ENCODE measurements around the gene RBL2.

Gene RBL2

DNA sequence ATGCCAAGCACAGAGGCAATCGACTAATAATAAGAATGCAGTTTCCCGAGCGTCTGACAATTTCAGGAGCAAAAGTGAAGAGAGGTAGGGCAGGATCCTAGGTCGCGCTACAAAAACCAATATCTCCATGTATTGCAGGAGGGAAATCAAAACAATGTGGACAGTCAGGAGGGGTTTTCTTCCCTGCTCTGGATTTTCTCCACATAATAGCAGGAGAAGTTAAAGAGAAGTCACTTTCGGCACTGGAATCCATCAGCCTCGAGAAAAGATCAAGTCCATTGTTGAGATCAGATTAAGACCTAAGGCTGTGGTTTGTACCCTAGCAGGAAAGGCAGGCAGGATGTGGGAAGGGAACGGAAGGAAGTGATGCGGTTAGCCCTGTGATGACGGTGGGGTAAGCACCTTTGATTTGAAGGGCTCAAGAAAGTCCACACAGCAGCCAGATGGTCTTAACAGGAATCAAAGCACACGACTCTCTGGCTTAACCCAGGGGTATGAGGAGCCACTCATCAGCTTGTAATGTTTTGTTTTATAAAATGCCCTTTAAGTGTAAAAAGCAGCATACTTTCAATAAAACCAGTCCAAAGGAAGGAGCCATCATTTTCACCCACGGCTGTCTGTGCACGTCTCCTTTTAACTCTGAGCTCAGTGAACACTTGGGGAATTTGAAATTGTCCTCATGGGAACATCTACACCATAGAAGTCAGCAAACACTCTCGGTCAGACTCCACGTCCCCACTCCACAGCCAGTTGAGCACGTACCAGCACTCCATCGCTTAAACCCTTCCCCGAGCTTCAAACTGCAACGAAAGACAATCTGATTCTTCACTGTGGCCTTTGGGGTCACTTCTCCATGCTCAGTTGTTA, 84.5 kb downstream of the RBL2 start:
- in situ Hi-C loops (cut with MboI; ENCODE audit: low pct_unique_long_range_greater_than_20kb, low sequenced_read_pairs, unreplicated experiment): no loop called here
- TF ChIP-seq, protein P1, sequence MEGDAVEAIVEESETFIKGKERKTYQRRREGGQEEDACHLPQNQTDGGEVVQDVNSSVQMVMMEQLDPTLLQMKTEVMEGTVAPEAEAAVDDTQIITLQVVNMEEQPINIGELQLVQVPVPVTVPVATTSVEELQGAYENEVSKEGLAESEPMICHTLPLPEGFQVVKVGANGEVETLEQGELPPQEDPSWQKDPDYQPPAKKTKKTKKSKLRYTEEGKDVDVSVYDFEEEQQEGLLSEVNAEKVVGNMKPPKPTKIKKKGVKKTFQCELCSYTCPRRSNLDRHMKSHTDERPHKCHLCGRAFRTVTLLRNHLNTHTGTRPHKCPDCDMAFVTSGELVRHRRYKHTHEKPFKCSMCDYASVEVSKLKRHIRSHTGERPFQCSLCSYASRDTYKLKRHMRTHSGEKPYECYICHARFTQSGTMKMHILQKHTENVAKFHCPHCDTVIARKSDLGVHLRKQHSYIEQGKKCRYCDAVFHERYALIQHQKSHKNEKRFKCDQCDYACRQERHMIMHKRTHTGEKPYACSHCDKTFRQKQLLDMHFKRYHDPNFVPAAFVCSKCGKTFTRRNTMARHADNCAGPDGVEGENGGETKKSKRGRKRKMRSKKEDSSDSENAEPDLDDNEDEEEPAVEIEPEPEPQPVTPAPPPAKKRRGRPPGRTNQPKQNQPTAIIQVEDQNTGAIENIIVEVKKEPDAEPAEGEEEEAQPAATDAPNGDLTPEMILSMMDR (IDR thresholded peaks at IDR 0.05; ENCODE audit: extremely low read depth, insufficient read depth, missing control alignments): no peak
- DNase-seq (ENCODE audit: low spot score): peak; percentile 76

DNA sequence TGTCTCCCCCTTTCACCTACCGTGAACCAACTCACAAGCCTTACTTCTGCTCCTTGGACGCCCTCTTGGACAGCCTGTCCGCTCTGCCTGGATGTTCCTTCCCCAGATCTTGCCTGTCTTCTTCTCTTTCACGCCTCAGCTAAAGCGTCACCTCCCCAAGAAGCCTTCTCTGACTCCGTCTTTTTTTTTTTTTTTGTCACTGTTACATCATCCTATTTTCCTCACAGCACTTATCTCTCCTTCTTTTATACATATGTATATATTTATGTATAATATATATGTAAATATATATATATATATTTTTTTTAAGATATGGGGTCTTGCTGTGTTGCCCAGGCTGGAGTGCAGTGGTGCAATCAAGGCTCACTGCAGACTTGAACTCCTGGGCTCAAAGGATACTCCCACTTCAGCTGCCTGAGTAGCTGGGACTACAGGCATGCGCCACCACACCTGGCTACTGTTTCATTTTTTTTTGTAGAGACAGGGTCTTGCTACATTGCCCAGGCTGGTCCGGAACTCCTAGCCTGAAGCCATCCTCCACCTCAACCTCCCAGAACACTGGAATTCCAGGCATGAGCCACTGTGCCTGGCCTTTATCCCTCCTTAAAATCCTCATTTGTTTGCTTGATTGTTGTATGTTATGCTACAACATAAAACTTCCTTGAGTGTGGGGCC, 85.3 kb downstream of the RBL2 start:
- no peak for DNase-seq (ENCODE audit: low spot score)
- TF ChIP-seq, protein P1 (IDR thresholded peaks at IDR 0.05; ENCODE audit: extremely low read depth, insufficient read depth, missing control alignments): no peak
- in situ Hi-C loops (cut with MboI; ENCODE audit: low pct_unique_long_range_greater_than_20kb, low sequenced_read_pairs, unreplicated experiment): no loop called here

DNA sequence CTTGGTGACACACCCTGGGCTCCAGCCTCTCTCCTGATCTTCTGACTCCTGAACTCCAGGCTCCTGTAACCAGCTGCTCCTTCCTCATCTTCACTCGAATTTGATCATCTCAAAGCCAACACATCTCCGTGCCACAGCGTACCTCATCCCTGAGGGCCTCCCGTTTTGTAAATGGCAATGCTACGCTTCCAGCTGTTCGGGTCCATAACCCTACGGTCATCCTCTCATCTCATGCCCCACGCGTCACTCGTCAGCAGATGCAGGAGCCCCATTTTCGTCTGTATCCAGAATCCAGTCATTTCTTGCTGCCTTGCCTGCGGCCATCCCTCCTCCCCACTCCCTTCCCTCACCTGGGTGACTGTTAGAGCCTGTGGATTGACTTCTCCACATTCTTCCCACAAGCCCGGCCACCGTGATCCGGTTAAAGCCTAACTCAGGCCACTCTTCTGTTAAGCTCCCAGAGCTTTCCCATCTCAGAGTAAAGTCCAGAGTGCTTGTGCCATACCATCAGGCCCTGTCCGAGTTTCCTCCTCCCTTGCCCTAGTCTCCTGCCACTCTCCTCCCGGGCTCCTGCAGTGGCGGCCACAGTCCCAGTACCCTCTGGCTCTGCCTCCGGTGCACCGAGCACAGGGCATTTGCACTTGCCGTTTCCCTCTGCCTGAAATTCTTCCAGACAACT, 89.0 kb downstream of the RBL2 start:
- TF ChIP-seq, protein P1 (IDR thresholded peaks at IDR 0.05; ENCODE audit: extremely low read depth, insufficient read depth, missing control alignments): no peak
- in situ Hi-C loops (cut with MboI; ENCODE audit: low pct_unique_long_range_greater_than_20kb, low sequenced_read_pairs, unreplicated experiment): no loop called here
- no peak for DNase-seq (ENCODE audit: low spot score)

DNA sequence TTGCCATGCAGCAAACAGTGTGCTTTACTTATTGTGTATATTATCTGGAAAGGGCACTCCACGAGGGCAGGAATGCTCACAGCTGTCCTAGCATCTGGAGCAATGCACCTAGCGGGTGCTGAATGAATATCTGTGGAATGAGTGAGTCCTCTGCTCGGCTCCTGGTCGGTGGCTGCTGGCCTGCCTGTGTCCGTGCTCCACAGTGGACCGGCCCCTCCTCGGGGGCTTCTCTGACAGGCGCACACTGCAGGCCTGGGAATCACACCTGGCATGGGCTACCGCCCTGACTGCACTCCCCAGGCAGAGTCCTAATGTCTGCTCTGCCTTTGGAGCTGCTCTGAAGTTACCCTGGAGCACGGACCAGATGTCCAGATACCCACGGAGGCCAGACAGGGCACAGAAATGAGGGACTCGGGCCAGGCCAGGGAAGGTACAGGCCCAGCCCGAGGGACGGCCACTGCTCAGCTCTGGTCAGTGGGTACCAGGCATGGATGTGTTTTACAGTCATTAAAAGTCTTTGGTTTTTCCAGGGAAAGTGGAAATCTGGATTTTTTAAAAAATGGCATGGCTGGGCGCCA, 89.8 kb downstream of the RBL2 start:
- TF ChIP-seq, protein P1 (IDR thresholded peaks at IDR 0.05; ENCODE audit: extremely low read depth, insufficient read depth, missing control alignments): no peak
- in situ Hi-C loops (cut with MboI; ENCODE audit: low pct_unique_long_range_greater_than_20kb, low sequenced_read_pairs, unreplicated experiment): no loop called here
- no peak for DNase-seq (ENCODE audit: low spot score)

DNA sequence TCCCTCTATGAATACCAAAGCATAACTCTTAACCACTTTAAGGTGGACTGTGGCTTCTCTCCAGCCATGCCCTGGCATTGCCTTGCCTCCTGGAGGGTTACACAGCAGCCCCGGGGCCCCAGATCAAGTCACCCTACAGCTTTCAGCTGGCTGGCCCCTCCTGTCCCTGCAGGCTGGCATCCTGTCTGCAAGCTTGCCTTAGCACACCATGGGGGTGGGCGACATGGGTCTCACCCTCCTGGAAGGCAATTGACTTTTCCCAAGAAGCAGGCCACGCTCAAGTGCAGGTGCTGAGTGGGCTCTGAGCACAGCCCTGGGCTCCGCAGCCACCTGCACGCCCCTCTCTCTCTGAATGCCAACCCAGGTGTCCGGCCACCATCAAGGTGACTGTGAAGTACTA, 94.5 kb downstream of the RBL2 start:
- TF ChIP-seq, protein P1 (IDR thresholded peaks at IDR 0.05; ENCODE audit: extremely low read depth, insufficient read depth, missing control alignments): no peak
- in situ Hi-C loops (cut with MboI; ENCODE audit: low pct_unique_long_range_greater_than_20kb, low sequenced_read_pairs, unreplicated experiment): no loop called here
- no peak for DNase-seq (ENCODE audit: low spot score)

DNA sequence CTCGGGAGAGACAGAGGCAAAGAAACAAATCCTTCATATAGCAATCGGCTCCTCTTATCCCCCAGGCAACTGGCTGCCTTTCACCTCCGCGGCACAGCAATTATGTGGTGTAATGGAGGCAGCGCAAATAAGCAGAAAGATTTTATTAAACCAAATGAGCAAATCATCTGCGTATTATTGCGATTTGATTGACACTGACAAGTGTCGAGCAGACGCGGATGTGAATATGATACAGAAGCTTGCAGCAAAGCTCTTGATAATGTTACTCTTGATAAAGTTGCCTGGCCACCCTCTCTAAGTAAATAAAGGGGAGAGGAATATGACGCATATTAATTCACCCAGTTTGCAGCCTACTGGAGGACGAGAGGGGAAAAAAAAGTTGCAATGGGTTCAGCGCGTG, 95.2 kb downstream of the RBL2 start:
- DNase-seq (ENCODE audit: low spot score): no peak
- in situ Hi-C loops (cut with MboI; ENCODE audit: low pct_unique_long_range_greater_than_20kb, low sequenced_read_pairs, unreplicated experiment): no loop called here
- TF ChIP-seq, protein P1 (IDR thresholded peaks at IDR 0.05; ENCODE audit: extremely low read depth, insufficient read depth, missing control alignments): no peak

Measured in GM13977 (cell line).